PC-3 (cell line): Measurements from ENCODE around the gene APOL1. TPM values are rescaled to one million over a fixed set of nuclear protein-coding genes. Genes with fewer than 3 reads are reported as not detected.
A peak's percentile ranks its signal among the peaks of the same experiment; 100 is the strongest.

ENCODE experiments used
- ATAC-seq: fragments of 200-7000 bp; cut with Tn5 transposase; 2 replicates; pipeline ENCODE4 v1.9.1; 2020; ENCODE audit warnings: mild to moderate bottlenecking, moderate library complexity
- BruUV-seq: library from RNA; stranded (reverse); fragments of 400-500 nt; replicated peaks from 2 replicates; lab custom pipeline; 2021; lab: Mats Ljungman, UMichigan
- CTCF ChIA-PET: fragments of 300-600 bp; sonication (Branson Sonifier 250); formaldehyde crosslinking; loops from one replicate; lab custom pipeline; 2022; ENCODE audit warnings: antibody characterized with exemption; lab: Charles Lee
- POLR2A ChIA-PET: fragments of 300-600 bp; sonication (Branson Sonifier 250); formaldehyde crosslinking; loops from one replicate; lab custom pipeline; 2022; ENCODE audit warnings: antibody characterized with exemption; ENCODE audit not compliant: unreplicated experiment; lab: Charles Lee
- DNase-seq: peaks from one replicate; pipeline ENCODE4 v3.0.0-alpha.2; 2015
- H2AFZ ChIP-seq: fragments of 300-600 bp; sonication (generic); 2 replicates; pipeline ENCODE4 v1.6.0; 2016; ENCODE audit warnings: antibody characterized with exemption, low read length
- H3F3A ChIP-seq: fragments of 300-600 bp; sonication (generic); one replicate; pipeline ENCODE4 v1.6.0; 2017; ENCODE audit warnings: antibody characterized with exemption, low read length, control low read depth, mild to moderate bottlenecking; ENCODE audit not compliant: unreplicated experiment
- H3K27ac ChIP-seq: fragments of 300-600 bp; sonication (generic); 2 replicates; pipeline ENCODE4 v1.5.1; 2016; ENCODE audit warnings: mild to moderate bottlenecking, low read length
- H3K27me3 ChIP-seq: fragments of 300-600 bp; sonication (generic); 2 replicates; pipeline ENCODE4 v1.6.1; 2016; ENCODE audit warnings: low read length, mixed read lengths
- H3K36me3 ChIP-seq: fragments of 300-600 bp; sonication (generic); 2 replicates; pipeline ENCODE4 v1.6.1; 2016; ENCODE audit warnings: low read depth, mixed run types, low read length, mixed read lengths
- H3K4me1 ChIP-seq: fragments of 300-600 bp; sonication (generic); 2 replicates; pipeline ENCODE4 v1.5.1; 2016; ENCODE audit warnings: low read length; ENCODE audit not compliant: insufficient read depth
- H3K4me2 ChIP-seq: fragments of 300-600 bp; sonication (generic); 2 replicates; pipeline ENCODE4 v1.6.0; 2016; ENCODE audit warnings: low read length
- H3K4me3 ChIP-seq: fragments of 300-600 bp; sonication (generic); 2 replicates; pipeline ENCODE4 v1.5.1; 2016; ENCODE audit warnings: mild to moderate bottlenecking, low read length, mixed read lengths
- H3K79me2 ChIP-seq: fragments of 300-600 bp; sonication (generic); 2 replicates; pipeline ENCODE4 v1.6.1; 2017; ENCODE audit warnings: low read length, mixed read lengths
- H3K9ac ChIP-seq: fragments of 300-600 bp; sonication (generic); 2 replicates; pipeline ENCODE4 v1.6.0; 2016; ENCODE audit warnings: mild to moderate bottlenecking, low read length
- H3K9me2 ChIP-seq: fragments of 300-600 bp; sonication (generic); replicated peaks from 2 replicates; pipeline ENCODE4 v1.6.1; 2016; ENCODE audit warnings: mixed run types, low read length, mixed read lengths
- H3K9me3 ChIP-seq: fragments of 300-600 bp; sonication (generic); 2 replicates; pipeline ENCODE4 v1.6.1; 2016; ENCODE audit warnings: low read length, mixed read lengths
- H4K20me1 ChIP-seq: fragments of 300-600 bp; sonication (generic); 2 replicates; pipeline ENCODE4 v1.6.1; 2016; ENCODE audit warnings: low read length, mixed read lengths
- CTCF ChIP-seq: fragments of 300-600 bp; sonication (generic); conservative IDR thresholded peaks from 2 replicates; pipeline ENCODE4 v1.5.1; 2017; ENCODE audit warnings: antibody characterized with exemption, low read depth, mild to moderate bottlenecking, low read length
- EZH2 ChIP-seq: fragments of 300-600 bp; sonication (generic); IDR thresholded peaks from one replicate; pipeline ENCODE4 v1.6.1; 2017; ENCODE audit warnings: antibody characterized with exemption, mild to moderate bottlenecking, low read length; ENCODE audit not compliant: unreplicated experiment
- EZH2phosphoT487 ChIP-seq: fragments of 300-600 bp; sonication (generic); IDR thresholded peaks from 2 replicates; pipeline ENCODE4 v1.6.1; 2018; ENCODE audit warnings: mild to moderate bottlenecking, antibody characterized with exemption, low read length, borderline replicate concordance
- intact Hi-C: fragments of 100-400 bp; cut with micrococcal nuclease; formaldehyde crosslinking; loops from 2 replicates; pipeline ENCODE4 v1.9.0; 2023
- total RNA-seq: library from RNA; depleted of rRNA; stranded (reverse); fragments of >200 nt; gene quantifications from 2 replicates; pipeline ENCODE4 v1.2.3, GENCODE V29; 2014

The APOL1 gene
- total RNA-seq, 1 experiment from 2014 or later = not detected

- DNase-seq (peak; percentile 48), ATAC-seq (peak; percentile 90)
- H3K27me3 ChIP-seq = no peaks in the 10 kb centered on the region
- H4K20me1 ChIP-seq = 0 out of 2 replicates have a peak, but pooled peaks cover 7% of the 10 kb centered on the region
- no peak overlapping the region for H3K27ac ChIP-seq
- no peaks in the 10 kb centered on the region for H3K9me2 ChIP-seq
- no TSS peak for BruUV-seq
- H2AFZ ChIP-seq = no peak overlapping the region
- ChIA-PET CTCF (no interaction called here), POLR2A (no interaction called here)
- no peaks in the 10 kb centered on the region for H3K9me3 ChIP-seq
- TF ChIP-seq EZH2 = no peak
- no peak for TF ChIP-seq CTCF
- no peak for TF ChIP-seq EZH2phosphoT487
- no peak overlapping the region for H3K4me3 ChIP-seq
- H3F3A ChIP-seq = no peaks in the 10 kb centered on the region
- no peak overlapping the region for H3K4me2 ChIP-seq
- intact Hi-C loops = no loop called here
- H3K9ac ChIP-seq = no peak overlapping the region
- peaks cover 69% of the 10 kb centered on the region for H3K36me3 ChIP-seq
- 0 out of 2 replicates have a peak, but pooled peaks cover 5% of the 10 kb centered on the region for H3K79me2 ChIP-seq
- 0 out of 2 replicates have a peak, but pooled peaks cover 3% of the 10 kb centered on the region for H3K4me1 ChIP-seq
Measured at GRCh38 chr22:36311386-36312085, 58.6 kb downstream of the APOL1 start.

- POLR2A ChIA-PET = no interaction called here
- H3K79me2 ChIP-seq = 0 out of 2 replicates have a peak, but pooled peaks cover 5% of the 10 kb centered on the region
Measured at GRCh38 chr22:36315325-36315724, 62.4 kb downstream of the APOL1 start.

More at GRCh38 chr22:36315325-36315724, 62.4 kb downstream of the APOL1 start:
- CTCF ChIA-PET = no interaction called here
- no peaks in the 10 kb centered on the region for H3K9me3 ChIP-seq
- no peak for ATAC-seq
- no peaks in the 10 kb centered on the region for H3F3A ChIP-seq
- no peak for TF ChIP-seq EZH2phosphoT487
- TF ChIP-seq CTCF = no peak
- TF ChIP-seq EZH2 = no peak
- H3K4me1 ChIP-seq = 0 out of 2 replicates have a peak, but pooled peaks cover 3% of the 10 kb centered on the region
- H3K4me3 ChIP-seq = no peak overlapping the region
- intact Hi-C loops = no loop called here
- BruUV-seq = no TSS peak
- H3K9me2 ChIP-seq = no peaks in the 10 kb centered on the region
- H3K4me2 ChIP-seq = no peak overlapping the region
- no peak overlapping the region for H3K27ac ChIP-seq
- H3K9ac ChIP-seq = no peak overlapping the region
- no peak overlapping the region for H2AFZ ChIP-seq
- H4K20me1 ChIP-seq = 0 out of 2 replicates have a peak, but pooled peaks cover 7% of the 10 kb centered on the region
- H3K36me3 ChIP-seq = peaks cover 73% of the 10 kb centered on the region
- H3K27me3 ChIP-seq = no peaks in the 10 kb centered on the region
- DNase-seq = no peak
